Hematopoietic multipotent progenitor cell treated with erythropoietin and hydrocortisone succinate and interleukin-3 and kit ligand, for 15 days (in vitro differentiated cells): Measurements from ENCODE around the gene RNF146.
A peak's percentile ranks its signal among the peaks of the same experiment; 100 is the strongest.
"Not testable (repeated sequence)": the region's sequence is repeated elsewhere in the genome, so short reads cannot be mapped to it uniquely, and the experiment has no call there.

Experiments used
- DNase-seq: peaks from one replicate; pipeline ENCODE4 v3.0.0-alpha.2; 2015; ENCODE audit warnings: low spot score

Gene RNF146, protein sequence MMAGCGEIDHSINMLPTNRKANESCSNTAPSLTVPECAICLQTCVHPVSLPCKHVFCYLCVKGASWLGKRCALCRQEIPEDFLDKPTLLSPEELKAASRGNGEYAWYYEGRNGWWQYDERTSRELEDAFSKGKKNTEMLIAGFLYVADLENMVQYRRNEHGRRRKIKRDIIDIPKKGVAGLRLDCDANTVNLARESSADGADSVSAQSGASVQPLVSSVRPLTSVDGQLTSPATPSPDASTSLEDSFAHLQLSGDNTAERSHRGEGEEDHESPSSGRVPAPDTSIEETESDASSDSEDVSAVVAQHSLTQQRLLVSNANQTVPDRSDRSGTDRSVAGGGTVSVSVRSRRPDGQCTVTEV

DNA sequence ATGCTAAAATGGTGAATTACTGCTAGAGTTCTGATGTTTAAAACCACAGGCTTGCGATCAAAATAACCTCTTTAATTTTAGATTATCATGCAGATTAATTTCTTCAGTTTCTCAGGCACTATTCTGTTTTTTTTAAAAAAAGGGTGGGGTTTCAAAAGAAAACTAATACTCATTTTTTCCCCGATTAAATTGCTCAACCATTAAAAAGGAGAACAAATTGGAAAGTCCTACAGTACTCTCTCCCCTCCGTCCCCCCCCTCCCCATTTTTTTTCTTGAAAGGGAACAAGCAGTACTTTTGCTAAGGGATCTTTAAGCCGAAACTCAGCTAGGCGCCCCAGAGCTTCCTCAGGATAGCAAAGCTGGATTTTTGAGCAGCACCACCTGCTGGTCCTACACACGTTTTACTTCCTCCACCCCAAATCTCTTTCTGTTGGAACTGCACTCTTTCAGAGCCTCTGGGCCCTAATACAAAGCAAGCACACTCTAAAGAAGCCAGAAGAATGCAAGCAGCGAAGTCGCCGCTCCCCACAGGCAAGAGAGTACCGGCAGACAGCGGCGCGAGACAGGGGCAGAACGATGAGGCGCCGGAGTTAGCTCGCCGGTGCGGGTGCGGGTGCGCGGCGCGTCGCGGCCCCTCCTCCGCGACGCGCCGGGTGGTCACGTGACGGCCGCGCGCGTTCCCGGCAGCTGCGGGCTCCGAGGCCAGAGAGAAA is at the start of gene RNF146:
Gene RNF146, plus strand, starts transcription at position 687 of the 714 bp plus-strand sequence. CDS start 13,475 bp downstream, outside the sequence.
- DNase-seq, result peak; percentile 77

DNA sequence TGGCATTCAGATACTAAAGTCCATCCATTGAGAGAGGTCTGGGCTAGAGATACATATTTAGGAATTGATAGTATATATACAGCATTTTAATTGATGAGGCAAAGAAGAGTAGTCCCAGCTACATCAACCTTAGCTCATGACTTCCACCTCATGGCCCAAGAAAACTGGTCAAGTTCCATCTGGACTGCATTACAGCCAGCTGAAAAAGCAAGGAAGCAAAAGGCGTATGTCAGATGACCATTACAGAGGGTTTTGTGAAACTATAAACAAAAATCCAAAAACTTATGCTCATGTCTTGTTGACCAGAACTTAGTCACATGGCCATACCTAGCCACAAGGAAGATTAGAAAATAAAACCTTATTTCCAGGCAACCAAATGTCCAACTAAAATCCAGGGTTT is 46.8 kb upstream of the RNF146 start:
- DNase-seq, result no peak

DNA sequence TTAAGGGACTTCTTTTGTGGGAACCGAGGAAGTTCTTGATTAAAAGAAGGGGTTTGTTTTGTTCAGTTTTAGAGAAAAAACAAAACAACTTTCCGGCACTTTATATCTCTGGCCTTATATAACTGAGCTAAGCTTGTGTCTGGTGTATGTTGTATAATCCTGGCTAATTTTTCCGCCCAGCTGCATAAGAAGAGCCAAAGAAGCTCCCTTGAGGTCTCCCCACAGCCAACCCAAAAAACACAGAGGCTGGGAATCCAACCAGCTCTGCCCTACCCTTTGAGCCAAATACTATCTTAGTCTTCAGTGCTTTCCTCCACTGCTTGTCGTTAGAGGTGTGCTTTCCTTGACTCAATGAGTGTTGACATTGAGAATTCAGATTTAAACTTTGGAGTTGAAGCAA is 45.5 kb upstream of the RNF146 start:
- DNase-seq, result no peak

DNA sequence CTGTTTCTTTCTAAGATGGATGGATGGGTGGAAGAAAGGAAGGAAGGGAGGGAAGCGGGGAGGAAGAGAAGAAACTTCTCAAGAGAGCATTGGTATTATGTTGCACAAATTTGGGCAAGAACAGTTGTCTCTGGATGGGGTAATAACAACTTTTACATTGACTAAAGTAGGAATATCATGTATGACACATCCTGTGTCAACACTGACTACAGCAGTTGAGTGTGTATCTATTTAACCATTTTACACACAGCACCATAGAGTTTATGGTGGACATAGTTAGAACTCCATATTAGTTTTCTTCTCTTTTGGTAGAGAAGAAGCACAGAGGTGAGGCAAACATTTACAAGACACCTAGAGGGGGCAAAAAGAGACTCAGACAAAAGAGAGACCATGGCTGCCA is 44.2 kb upstream of the RNF146 start:
- no peak for DNase-seq

DNA sequence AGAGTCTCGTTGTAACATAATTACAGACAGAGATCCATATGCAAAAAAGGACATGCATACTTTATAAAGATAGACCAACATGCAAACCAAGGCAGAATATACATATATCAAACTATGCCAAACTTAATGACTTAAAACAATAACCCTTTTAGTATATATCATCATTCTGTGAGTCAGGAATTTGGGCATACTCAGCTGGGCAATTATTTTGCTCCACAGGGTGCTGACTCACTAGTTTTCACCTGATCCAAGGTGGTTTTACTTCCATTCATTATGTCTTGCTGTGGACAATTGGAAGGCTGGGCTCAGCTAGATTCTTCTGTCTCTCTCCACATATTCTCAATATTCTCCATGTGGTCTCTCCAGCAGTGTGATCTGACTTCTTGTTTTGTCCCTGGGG is 41.2 kb upstream of the RNF146 start:
- no peak for DNase-seq

DNA sequence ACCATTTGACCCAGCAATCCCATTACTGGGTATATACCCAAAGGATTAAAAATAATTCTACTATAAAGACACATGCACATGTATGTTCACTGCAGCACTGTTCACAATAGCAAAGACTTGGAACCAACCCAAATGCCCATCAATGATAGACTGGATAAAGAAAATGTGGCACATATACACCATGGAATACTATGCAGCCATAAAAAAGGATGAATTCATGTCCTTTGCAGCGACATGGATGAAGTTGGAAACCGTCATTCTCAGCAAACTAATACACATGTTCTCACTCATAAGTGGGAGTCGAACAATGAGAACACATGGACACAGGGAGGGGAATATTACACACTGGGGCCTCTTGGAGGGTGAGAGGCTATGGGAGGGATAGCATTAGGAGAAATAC is 32.8 kb upstream of the RNF146 start:
- not testable (repeated sequence) for DNase-seq

DNA sequence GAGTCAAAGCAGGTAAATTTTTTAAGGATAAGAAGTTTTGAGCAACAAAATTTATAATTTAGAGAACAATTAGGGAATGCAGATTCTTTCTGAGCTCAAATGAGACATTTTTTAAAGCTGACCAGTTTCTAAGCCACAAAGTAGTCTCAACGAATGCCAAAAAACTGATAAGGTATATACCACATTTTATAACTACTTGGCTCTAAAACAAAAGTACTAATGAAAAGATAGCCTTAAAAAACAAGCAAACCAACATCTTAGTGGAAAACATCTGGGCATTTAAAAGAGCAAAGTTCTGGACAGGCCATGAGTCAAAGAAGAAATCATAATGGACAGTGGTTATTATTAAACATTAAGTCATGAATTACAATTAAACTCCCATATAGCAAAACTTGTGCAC is 23.2 kb upstream of the RNF146 start:
- no peak for DNase-seq

DNA sequence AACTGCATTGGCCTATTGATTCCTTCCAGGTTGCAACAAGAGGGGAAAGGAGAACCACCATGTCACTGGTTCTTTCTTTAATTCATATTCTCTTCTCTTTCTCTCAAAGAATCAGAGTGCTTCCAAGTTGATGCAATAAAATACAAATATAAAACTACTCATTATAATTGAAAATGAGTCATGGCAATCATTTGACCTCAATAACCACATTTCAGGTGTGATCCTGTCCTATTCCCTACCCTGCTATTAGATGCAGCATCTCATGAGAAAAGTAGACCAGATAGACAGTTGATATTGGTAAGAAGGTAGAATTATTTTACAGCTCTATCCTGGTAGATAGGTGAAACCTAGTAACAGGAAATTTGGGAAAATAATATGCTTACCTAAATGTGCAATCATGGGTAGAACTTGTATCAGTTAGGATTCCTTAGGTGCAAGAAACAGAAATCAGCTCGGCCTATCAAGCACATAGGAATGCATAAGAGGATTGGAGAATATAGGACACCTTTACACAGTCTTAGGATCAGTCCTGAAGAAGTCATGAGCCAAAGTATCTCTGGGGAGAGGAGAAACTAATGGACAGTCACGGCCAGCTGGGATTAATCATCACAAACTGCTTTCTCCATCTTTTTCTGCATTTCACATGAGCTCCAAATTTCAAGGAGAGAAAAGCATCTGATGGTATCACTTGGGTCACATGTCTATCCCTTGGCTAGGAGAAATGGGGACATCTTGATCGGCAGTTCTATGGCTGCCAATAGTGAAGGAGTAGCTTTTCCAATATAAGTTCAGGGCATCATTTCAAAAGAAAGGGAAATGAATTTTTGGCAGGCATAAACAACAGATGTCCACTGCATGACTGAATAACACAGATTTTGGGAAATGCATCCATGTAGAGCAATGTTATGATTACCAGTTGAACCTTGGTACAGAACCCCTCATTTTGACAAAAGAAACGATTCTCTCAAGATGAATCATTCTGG is 19.3 kb upstream of the RNF146 start:
- DNase-seq, result no peak

DNA sequence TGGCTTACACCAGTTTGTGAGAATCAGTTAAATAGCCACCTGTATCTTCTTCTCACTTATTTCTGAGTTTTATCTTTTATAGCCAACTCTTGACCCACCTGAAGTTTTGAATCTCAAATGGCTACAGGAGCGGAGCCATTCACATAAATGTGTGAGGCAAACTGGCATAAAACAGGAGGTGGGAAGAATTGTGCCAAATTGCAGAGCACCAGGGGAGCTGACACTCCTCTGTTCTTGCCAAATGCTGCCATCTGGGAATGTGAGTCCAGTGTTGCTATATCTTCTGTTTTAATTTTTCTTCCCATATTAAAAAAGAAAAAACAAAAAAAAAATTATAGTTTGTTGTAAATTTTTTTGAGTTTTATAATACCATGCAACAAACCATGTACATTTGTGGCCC is 17.0 kb upstream of the RNF146 start:
- DNase-seq, result no peak

DNA sequence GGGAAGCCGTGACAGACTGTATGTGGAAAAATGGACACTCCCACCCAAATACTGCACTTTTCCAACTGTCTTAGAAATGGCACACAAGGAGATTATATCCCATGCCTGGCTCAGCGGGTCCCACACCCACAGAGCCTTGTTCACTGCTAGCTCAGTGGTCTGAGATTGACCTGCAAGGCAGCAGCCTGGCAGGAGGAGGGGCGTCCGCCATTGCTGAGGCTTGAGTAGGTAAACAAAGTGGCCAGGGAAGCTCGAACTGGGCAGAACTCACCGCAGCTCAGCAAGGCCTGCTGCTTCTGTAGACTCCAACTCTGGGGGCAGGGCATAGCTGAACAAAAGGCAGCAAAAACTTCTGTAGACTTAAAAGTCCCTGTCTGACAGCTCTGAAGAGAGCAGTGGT is 11.4 kb upstream of the RNF146 start:
- DNase-seq, result no peak

DNA sequence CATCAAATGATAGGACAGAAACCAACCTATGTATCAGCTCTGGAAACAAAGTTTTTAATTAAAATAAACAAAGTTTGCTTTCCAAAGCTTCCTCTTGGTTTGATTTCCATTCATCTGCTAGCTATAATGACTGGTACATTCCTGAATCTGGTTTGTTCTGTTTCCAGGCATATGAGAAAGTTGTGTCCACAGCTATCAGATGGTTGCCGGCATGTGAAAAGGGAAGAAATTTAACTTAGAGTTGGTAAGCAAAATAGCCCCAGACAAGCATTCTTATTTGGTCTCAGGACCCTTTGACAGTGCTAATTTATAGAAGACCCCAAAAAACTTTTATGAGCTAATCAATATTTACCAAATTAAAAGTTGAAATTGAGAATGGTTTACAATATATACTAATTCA is 3.8 kb upstream of the RNF146 start:
- DNase-seq, result no peak

DNA sequence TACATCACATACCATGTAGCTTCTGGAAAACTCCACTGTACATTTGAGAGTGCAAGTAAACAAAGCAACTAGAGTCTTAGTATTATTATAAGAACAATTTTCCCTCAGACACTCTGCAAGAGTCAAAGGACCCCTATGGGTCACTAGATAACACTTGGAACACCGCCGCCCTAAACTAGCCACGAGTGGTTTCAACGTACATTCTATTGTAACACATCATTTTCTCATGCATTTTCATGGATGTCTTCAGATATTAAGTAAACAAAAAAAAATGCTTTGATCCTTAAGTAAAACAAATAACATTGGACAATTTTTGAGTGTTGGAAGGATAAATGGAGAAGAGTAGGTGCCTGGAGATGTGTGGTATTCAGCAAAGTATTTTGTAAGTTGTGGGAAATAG is 3.2 kb upstream of the RNF146 start:
- no peak for DNase-seq

DNA sequence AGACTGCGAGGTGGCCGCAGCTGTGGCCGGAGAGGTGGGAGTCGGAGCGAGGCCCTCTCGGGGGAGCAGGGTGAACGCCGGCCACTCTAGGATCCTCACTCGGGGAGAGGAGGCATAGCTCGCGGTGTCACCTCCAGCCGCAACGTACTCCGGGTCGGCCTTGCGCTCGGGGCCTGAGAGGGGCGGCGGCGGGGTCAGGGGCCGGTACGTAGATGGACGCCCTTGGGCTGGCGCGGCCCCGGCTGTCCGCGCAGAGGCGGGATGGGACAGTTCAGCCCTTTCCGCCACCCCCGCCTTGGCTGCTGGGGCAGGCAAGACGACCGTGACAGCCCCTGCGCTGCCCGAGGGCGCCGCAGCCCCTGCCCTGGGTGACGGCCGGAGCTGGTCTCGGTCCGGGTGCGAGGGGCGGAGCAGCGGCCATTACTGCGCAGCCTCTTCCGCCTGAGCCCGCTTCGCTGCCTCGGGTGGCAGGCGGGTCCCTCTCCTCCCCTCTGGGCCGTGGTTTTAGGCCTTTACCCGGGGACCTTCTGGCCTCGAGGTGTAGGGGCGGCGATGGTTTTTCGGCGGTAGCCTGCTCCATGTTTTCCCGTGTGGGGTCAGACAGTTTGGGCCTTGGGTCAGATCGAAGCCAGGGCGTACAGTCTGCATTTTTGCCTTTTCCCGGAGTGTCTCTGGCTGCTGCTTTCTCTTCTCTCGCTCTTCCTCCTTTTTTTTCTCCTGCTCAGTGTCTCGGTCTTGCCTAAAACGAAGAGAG is 405 bp downstream of the RNF146 start:
- DNase-seq, result peak; percentile 53

DNA sequence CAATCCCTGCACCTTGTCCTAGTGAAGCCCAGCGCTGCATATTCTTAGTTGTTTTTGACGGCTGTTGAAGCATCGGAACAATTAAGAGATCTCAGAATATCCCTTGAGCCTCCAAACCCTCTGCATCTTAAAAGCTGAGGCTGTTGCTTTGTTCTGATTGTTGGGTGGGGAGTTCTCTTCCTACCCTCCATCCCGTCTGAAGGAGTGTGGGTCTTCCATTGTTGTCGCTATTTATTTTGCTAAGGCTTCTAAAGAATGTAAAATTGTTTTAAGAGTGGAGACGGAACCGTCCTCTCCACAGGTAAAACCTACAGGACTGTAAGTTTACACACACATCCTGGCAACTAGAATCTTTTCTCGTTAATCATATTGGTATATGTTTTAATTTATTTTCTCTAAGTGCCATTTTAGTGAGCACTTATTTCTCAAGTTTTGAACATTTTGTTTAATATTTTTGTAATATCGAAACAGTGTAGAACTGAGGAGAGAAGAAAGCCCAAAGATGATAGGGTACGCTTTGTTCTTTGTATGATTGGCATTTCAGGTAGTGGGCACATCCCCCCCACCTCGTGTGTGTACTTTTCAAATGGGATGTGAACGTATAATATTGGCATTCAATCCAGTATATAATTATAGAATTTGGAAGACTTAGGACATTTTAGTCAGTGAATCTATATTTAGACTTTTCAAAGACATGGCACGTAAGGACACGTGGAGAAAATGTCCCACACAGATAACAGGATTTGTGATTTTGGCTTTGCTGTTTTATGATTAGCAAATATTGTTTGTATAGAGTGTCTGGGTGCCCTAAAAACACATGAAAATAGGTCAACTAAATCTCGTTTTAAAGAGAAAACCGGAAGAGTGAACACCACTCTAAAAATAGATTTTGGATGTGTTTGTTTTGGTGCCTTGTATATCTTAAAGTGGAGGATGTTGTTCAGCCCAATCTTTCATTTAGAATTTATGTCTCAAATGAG is 1.3 kb downstream of the RNF146 start:
- no peak for DNase-seq

DNA sequence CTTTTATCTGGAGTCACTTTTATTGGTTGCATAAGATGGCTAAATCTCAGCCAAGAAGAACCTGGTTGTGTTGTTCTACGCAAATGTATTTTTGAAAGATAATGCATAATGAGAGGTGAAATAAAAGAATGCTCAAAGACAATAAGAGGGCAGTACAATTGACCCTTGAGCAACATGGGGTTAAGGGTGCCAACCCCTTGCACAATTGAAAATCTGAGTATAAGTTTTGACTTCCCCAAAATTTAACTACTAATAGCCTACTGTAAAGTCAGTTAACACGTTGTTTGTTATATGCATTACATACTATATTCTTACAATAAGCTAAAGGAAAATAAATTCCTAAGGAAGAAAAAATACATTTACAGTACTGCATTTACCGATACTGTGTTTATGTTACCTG is 5.9 kb downstream of the RNF146 start:
- no peak for DNase-seq

DNA sequence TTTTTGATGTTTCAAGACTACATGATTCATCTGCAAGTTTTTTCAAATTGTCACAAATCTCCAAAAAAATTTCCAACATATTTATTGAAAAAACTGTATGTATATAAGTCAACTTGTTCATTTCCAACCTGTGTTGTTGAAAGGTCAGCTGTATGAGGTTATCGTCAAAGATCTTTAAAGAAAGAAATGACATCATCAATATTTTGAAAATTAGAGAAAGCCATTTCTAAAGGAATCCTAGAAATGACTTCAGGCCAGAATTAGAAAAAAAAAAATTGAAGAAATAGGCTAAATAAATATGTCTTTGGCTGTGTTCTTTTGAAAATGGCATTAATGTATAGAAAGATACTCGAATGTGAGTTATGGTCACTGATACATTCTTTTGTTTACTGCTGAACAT is 6.8 kb downstream of the RNF146 start:
- no peak for DNase-seq

DNA sequence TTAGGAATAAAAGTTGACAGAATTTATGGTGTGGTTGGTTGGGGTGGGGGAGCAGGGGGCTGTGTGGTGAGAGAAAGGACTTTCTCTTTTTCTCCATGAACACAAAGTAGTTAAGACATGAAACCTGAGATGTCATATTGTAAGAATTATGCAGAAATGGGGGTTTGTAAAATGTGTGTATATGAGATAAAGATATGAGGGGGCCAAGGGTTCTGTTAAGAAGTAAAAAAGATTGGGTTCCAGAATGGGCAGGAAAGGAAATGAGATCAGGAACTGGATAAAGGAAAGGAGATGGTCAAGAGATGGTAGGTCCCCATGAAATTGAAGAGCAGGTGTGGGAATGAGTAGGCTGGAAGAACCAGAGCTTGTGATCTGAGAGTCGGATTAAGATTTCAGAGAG is 9.7 kb downstream of the RNF146 start:
- DNase-seq, result no peak

DNA sequence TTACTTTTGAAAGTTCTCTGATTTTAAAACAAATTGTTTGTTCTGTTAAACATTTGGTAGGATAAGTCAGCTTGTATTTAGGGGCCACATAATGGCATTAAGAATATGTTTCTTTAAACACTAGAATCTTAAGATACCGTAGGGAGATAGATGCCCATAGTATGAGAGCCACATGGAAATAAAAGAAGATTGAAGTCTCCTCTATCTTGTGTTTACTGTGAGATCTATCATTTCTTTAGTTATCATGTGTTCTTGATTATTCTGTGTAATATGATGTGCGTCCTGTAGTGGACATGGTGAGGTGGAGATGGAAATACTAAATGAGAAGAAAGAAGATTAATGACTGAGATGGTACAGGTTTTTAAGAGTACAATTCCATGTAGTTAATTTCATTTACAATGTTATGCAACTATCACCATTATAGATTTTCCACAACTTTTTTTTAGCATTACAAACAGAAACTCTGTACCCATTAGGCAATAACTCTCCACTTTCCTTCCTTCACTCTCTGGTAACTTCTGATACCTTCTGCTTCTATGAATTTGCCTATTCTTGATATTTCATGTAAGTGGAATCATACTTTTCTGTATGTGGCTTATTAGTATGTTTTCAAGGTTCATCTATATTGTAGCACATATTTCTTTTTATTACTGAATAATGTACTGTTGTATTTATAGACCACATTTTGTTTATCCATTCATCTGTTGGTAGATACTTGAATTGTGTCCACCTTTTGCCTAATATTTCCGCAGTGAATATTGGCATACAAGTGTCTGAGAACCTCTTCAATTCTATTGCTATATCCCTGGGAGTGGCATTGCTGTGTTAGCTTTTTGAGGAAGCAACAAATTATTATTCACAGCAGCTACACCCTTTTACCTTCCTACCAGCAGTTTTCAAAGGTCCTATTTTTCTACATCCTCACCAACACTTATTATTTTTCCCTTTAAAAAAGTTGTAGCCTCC is 11.5 kb downstream of the RNF146 start:
- no peak for DNase-seq

DNA sequence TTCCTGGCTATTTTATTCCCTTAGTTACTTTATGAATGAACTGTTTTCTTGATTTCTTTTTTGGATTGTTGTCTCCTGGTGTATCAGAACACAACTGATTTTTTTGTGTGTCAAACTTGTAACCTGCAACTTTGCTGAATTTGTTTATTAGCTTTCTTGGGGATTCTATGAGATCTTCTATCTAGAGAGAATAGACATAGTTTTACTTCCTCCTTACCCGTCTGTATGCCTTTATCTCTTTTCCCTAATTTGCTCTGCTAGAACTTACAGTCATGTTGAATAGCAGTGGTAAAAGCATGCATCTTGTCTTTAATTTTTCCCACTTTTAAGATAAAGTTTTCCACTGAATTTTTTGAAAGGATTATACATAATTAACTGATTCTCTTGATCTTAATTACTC is 13.2 kb downstream of the RNF146 start:
- no peak for DNase-seq
